ENCODE results near the gene SLC25A4.

DNA sequence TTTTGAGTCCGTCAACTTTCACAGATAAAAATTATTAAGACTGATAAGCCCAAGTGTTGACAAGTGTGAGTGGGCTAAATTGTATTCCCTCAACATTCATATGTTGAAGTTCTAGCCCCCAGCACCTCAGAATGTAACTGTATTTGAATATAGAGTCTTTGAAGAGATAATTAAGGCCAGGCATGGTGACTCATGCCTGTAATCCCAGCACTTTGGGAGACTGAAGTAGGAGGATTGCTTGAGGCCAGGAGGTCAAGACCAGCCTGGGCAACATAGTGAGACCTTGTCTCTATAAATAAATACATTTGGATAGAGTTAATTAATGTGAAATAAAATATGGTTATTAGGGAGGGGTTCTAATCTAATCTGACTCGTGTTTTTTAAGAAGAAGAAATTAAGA lies 29.7 kb upstream of the SLC25A4 start:
- TF ChIP-seq TAF1 (IDR thresholded peaks at IDR 0.05; ENCODE audit: low read depth, low read length): no peak
- TF ChIP-seq POLR2AphosphoS5 (IDR thresholded peaks at IDR 0.05; ENCODE audit: low read depth, low read length): no peak
- no peak for TF ChIP-seq POLR2A (IDR thresholded peaks at IDR 0.05; ENCODE audit: low read depth, low read length)
- TF ChIP-seq PAX5 (IDR thresholded peaks at IDR 0.05; ENCODE audit: insufficient read depth, low read length, severe bottlenecking): no peak
- no peak for TF ChIP-seq SPI1 (IDR thresholded peaks at IDR 0.05; ENCODE audit: low read depth, low read length)

Measured in GM12891 (cell line).